Stimulated activated naive B cell treated with anti-CD40 and anti-IgM and Interleukin-4, amounts not matched to agents 10 μg/mL and 1 μg/mL and 100 μg/mL, for 72 hours (primary cell): Measurements from ENCODE around the gene PPP2R3A.
A peak's percentile ranks its signal among the peaks of the same experiment; 100 is the strongest.

Source experiments
- ATAC-seq, 2 donors: fragments of 150-1000 bp; cut with Tn5 transposase; replicated peaks; 2 replicates each; pipeline ENCODE4 v1.10.0; 2021; ENCODE audit warnings: moderate library complexity in 1 of 2
- DNase-seq: peaks from one replicate; pipeline ENCODE4 v3.0.0; 2021
- H3K27ac Mint-ChIP-seq: one replicate; pipeline ENCODE4 v1.8.0; 2022; ENCODE audit warnings: mild to moderate bottlenecking, mixed read lengths
- H3K27me3 Mint-ChIP-seq, 2 donors: one replicate each; pipeline ENCODE4 v1.8.0; 2022; ENCODE audit warnings: mixed read lengths in 2 of 2
- H3K36me3 Mint-ChIP-seq, 2 donors: one replicate each; pipeline ENCODE4 v1.8.0; 2022; ENCODE audit warnings: mixed read lengths in 2 of 2, mild to moderate bottlenecking in 1 of 2
- H3K4me1 Mint-ChIP-seq, 2 donors: one replicate each; pipeline ENCODE4 v1.8.0; 2022; ENCODE audit warnings: mixed read lengths in 2 of 2, mild to moderate bottlenecking in 1 of 2
- H3K4me3 Mint-ChIP-seq, 2 donors: one replicate each; pipeline ENCODE4 v1.8.0; 2022; ENCODE audit warnings: mild to moderate bottlenecking in 2 of 2, mixed read lengths in 2 of 2, moderate library complexity in 1 of 2
- H3K9me3 Mint-ChIP-seq, 2 donors: one replicate each; pipeline ENCODE4 v1.8.0; 2022; ENCODE audit warnings: mixed read lengths in 2 of 2, mild to moderate bottlenecking in 1 of 2

Gene PPP2R3A

GRCh38 chr3:136023264-136023978 lies 57.9 kb downstream of the PPP2R3A start:
- Mint-ChIP-seq H3K27ac (no peak overlapping the region), H3K9me3 (no peaks in the 10 kb centered on the region), H3K4me1 (peaks cover 0 to 4% of the 10 kb centered on the region in 2 donors), H3K4me3 (no peak overlapping the region), H3K27me3 (peaks cover 13 to 20% of the 10 kb centered on the region in 2 donors), H3K36me3 (no peaks in the 10 kb centered on the region)
- ATAC-seq (no peak), DNase-seq (no peak)

- Mint-ChIP-seq H3K4me1 (no peaks in the 10 kb centered on the region), H3K4me3 (no peak overlapping the region), H3K36me3 (no peaks in the 10 kb centered on the region), H3K9me3 (peaks cover 15 to 18% of the 10 kb centered on the region in 2 donors), H3K27me3 (peaks cover 33 to 40% of the 10 kb centered on the region in 2 donors), H3K27ac (no peak overlapping the region)
- no peak for ATAC-seq
- no peak for DNase-seq
These were observed 70.8 kb downstream of the PPP2R3A start for GRCh38 chr3:136036306-136036705.

GRCh38 chr3:136038668-136039067 lies 73.1 kb downstream of the PPP2R3A start:
- Mint-ChIP-seq H3K9me3 (peaks cover 0 to 6% of the 10 kb centered on the region in 2 donors), H3K4me1 (no peaks in the 10 kb centered on the region), H3K36me3 (no peaks in the 10 kb centered on the region), H3K27me3 (peaks cover 38 to 50% of the 10 kb centered on the region in 2 donors), H3K4me3 (no peak overlapping the region), H3K27ac (no peak overlapping the region)
- DNase-seq: no peak
- no peak for ATAC-seq

- Mint-ChIP-seq H3K4me3 (no peak overlapping the region), H3K27me3 (peaks cover 26 to 27% of the 10 kb centered on the region in 2 donors), H3K36me3 (no peaks in the 10 kb centered on the region), H3K9me3 (no peaks in the 10 kb centered on the region), H3K4me1 (no peaks in the 10 kb centered on the region), H3K27ac (no peak overlapping the region)
- DNase-seq (no peak), ATAC-seq (peak; percentile 31 to 50)
These were observed 77.2 kb downstream of the PPP2R3A start for GRCh38 chr3:136042608-136043221.

- no peak overlapping the region for H3K4me3 Mint-ChIP-seq
- ATAC-seq (no peak), DNase-seq (no peak)
- H3K27me3 Mint-ChIP-seq: peaks cover 19 to 20% of the 10 kb centered on the region in 2 donors
- H3K27ac Mint-ChIP-seq: no peak overlapping the region
- H3K4me1 Mint-ChIP-seq: no peaks in the 10 kb centered on the region
- H3K36me3 Mint-ChIP-seq: no peaks in the 10 kb centered on the region
- no peaks in the 10 kb centered on the region for H3K9me3 Mint-ChIP-seq
These were observed 79.6 kb downstream of the PPP2R3A start for GRCh38 chr3:136044980-136045745.

- ATAC-seq (no peak), DNase-seq (no peak)
- H3K9me3 Mint-ChIP-seq: no peaks in the 10 kb centered on the region
- H3K4me1 Mint-ChIP-seq: no peaks in the 10 kb centered on the region
- no peak overlapping the region for H3K4me3 Mint-ChIP-seq
- no peaks in the 10 kb centered on the region for H3K36me3 Mint-ChIP-seq
- H3K27me3 Mint-ChIP-seq: peaks cover 6 to 11% of the 10 kb centered on the region in 2 donors
- H3K27ac Mint-ChIP-seq: no peak overlapping the region
These were observed 82.5 kb downstream of the PPP2R3A start for GRCh38 chr3:136048068-136048467.

GRCh38 chr3:136050250-136050649 lies 84.7 kb downstream of the PPP2R3A start:
- no peaks in the 10 kb centered on the region for H3K4me1 Mint-ChIP-seq
- no peaks in the 10 kb centered on the region for H3K9me3 Mint-ChIP-seq
- no peak for DNase-seq
- H3K4me3 Mint-ChIP-seq: no peak overlapping the region
- peaks cover 2 to 11% of the 10 kb centered on the region in 2 donors for H3K27me3 Mint-ChIP-seq
- ATAC-seq: no peak
- no peaks in the 10 kb centered on the region for H3K36me3 Mint-ChIP-seq
- no peak overlapping the region for H3K27ac Mint-ChIP-seq

GRCh38 chr3:136055491-136055890 lies 90.0 kb downstream of the PPP2R3A start:
- ATAC-seq (no peak), DNase-seq (no peak)
- Mint-ChIP-seq H3K9me3 (peaks cover 0 to 6% of the 10 kb centered on the region in 2 donors), H3K4me3 (no peak overlapping the region), H3K36me3 (no peaks in the 10 kb centered on the region), H3K4me1 (no peaks in the 10 kb centered on the region), H3K27me3 (peaks cover 36 to 43% of the 10 kb centered on the region in 2 donors), H3K27ac (no peak overlapping the region)

GRCh38 chr3:136067211-136067610 lies 101.7 kb downstream of the PPP2R3A start:
- Mint-ChIP-seq H3K4me1 (peaks cover 0 to 6% of the 10 kb centered on the region in 2 donors), H3K27ac (no peak overlapping the region), H3K9me3 (peaks cover under 1 to 1% of the 10 kb centered on the region in 2 donors), H3K36me3 (no peaks in the 10 kb centered on the region), H3K27me3 (peaks cover under 1 to 2% of the 10 kb centered on the region in 2 donors), H3K4me3 (no peak overlapping the region)
- ATAC-seq: no peak
- DNase-seq: no peak

GRCh38 chr3:136068708-136069107 lies 103.2 kb downstream of the PPP2R3A start:
- no peak overlapping the region for H3K27ac Mint-ChIP-seq
- H3K36me3 Mint-ChIP-seq: no peaks in the 10 kb centered on the region
- ATAC-seq (no peak), DNase-seq (no peak)
- no peak overlapping the region for H3K4me3 Mint-ChIP-seq
- peaks cover 0 to 6% of the 10 kb centered on the region in 2 donors for H3K4me1 Mint-ChIP-seq
- no peaks in the 10 kb centered on the region for H3K27me3 Mint-ChIP-seq
- no peaks in the 10 kb centered on the region for H3K9me3 Mint-ChIP-seq

- H3K36me3 Mint-ChIP-seq: no peaks in the 10 kb centered on the region
- H3K9me3 Mint-ChIP-seq: no peaks in the 10 kb centered on the region
- H3K27me3 Mint-ChIP-seq: no peaks in the 10 kb centered on the region
- ATAC-seq (no peak), DNase-seq (no peak)
- H3K27ac Mint-ChIP-seq: no peak overlapping the region
- peaks cover 0 to 6% of the 10 kb centered on the region in 2 donors for H3K4me1 Mint-ChIP-seq
- H3K4me3 Mint-ChIP-seq: no peak overlapping the region
These were observed 104.4 kb downstream of the PPP2R3A start for GRCh38 chr3:136069933-136070332.

- no peaks in the 10 kb centered on the region for H3K27me3 Mint-ChIP-seq
- ATAC-seq: no peak
- peaks cover 1 to 8% of the 10 kb centered on the region in 2 donors for H3K4me1 Mint-ChIP-seq
- DNase-seq: no peak
- no peak overlapping the region for H3K4me3 Mint-ChIP-seq
- no peaks in the 10 kb centered on the region for H3K36me3 Mint-ChIP-seq
- no peaks in the 10 kb centered on the region for H3K9me3 Mint-ChIP-seq
- H3K27ac Mint-ChIP-seq: no peak overlapping the region
These were observed 104.8 kb downstream of the PPP2R3A start for GRCh38 chr3:136070334-136070733.

- ATAC-seq: peak; percentile 23 to 38
- DNase-seq: no peak
- no peaks in the 10 kb centered on the region for H3K9me3 Mint-ChIP-seq
- no peak overlapping the region for H3K4me3 Mint-ChIP-seq
- no peak overlapping the region for H3K27ac Mint-ChIP-seq
- peaks cover 2 to 11% of the 10 kb centered on the region in 2 donors for H3K4me1 Mint-ChIP-seq
- no peaks in the 10 kb centered on the region for H3K36me3 Mint-ChIP-seq
- no peaks in the 10 kb centered on the region for H3K27me3 Mint-ChIP-seq
These were observed 105.7 kb downstream of the PPP2R3A start for GRCh38 chr3:136070953-136071949.
